ENCODE results near the gene MYO1B.

DNA sequence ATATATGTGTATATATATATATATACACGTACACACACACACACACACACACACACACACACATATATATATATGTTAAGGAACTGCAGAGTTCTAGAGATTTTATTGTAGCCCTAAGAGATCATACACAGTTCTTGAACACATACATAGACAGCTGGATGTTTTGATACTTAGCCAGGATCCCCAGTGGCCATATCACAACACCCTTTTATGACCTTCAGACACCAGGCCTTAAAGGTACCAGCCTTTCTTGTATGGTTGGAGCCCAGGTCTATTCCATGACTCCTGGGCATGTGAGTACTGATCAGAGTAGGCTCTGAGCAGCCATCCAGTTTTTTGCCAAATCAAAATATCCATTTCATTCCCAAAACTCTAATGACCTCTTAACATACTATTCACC is 138.3 kb downstream of the MYO1B start:
- TF ChIP-seq, protein P1, sequence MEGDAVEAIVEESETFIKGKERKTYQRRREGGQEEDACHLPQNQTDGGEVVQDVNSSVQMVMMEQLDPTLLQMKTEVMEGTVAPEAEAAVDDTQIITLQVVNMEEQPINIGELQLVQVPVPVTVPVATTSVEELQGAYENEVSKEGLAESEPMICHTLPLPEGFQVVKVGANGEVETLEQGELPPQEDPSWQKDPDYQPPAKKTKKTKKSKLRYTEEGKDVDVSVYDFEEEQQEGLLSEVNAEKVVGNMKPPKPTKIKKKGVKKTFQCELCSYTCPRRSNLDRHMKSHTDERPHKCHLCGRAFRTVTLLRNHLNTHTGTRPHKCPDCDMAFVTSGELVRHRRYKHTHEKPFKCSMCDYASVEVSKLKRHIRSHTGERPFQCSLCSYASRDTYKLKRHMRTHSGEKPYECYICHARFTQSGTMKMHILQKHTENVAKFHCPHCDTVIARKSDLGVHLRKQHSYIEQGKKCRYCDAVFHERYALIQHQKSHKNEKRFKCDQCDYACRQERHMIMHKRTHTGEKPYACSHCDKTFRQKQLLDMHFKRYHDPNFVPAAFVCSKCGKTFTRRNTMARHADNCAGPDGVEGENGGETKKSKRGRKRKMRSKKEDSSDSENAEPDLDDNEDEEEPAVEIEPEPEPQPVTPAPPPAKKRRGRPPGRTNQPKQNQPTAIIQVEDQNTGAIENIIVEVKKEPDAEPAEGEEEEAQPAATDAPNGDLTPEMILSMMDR (IDR thresholded peaks at IDR 0.05; ENCODE audit: low read depth, low read length): no peak
- TF ChIP-seq EZH2phosphoT487 (IDR thresholded peaks at IDR 0.05; ENCODE audit: low read depth): no peak

Measured in OCI-LY3 (cell line).